ENCODE data around the gene GDPD3.

DNA sequence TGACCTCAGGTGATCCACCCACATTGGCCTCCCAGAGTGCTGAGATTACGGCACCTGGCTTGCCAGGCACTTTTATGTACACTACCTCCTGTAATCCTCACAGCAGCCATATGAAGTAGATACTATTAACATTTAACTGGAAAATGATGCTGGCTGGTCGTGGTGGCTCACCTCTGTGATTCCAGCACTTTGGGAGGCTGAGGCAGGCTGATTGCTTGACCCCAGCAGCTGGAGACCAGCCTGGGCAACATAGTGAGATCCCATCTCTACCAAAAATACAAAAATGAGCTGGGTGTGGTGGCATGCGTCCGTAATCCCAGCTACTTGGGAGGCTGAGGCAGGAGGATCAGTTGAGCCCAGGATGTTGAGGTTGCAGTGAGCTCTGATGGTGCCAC, 11.6 kb upstream of the GDPD3 start:
- TF ChIP-seq, protein P1, sequence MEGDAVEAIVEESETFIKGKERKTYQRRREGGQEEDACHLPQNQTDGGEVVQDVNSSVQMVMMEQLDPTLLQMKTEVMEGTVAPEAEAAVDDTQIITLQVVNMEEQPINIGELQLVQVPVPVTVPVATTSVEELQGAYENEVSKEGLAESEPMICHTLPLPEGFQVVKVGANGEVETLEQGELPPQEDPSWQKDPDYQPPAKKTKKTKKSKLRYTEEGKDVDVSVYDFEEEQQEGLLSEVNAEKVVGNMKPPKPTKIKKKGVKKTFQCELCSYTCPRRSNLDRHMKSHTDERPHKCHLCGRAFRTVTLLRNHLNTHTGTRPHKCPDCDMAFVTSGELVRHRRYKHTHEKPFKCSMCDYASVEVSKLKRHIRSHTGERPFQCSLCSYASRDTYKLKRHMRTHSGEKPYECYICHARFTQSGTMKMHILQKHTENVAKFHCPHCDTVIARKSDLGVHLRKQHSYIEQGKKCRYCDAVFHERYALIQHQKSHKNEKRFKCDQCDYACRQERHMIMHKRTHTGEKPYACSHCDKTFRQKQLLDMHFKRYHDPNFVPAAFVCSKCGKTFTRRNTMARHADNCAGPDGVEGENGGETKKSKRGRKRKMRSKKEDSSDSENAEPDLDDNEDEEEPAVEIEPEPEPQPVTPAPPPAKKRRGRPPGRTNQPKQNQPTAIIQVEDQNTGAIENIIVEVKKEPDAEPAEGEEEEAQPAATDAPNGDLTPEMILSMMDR (IDR thresholded peaks at IDR 0.05 in 4 of 5, conservative IDR thresholded peaks at IDR 0.05 in 1 of 5), result no peak
- TF ChIP-seq POLR2A (IDR thresholded peaks at IDR 0.05), result no peak
